GM18511 (cell line): ENCODE measurements around the gene SNRPD3.
A peak's percentile ranks its signal among the peaks of the same experiment; 100 is the strongest.
"Not testable (repeated sequence)": the region's sequence is repeated elsewhere in the genome, so short reads cannot be mapped to it uniquely, and the experiment has no call there.

Experiments used
- ATAC-seq: cut with Tn5 transposase; IDR thresholded peaks from one replicate; pipeline ENCODE4 v1.9.1; 2021; ENCODE audit warnings: mild to moderate bottlenecking, moderate library complexity; ENCODE audit not compliant: unreplicated experiment

SNRPD3 gene

GRCh38 chr22:24530968-24531367 lies 24.8 kb upstream of the SNRPD3 start:
- not testable (repeated sequence) for ATAC-seq

GRCh38 chr22:24532075-24532474 lies 23.7 kb upstream of the SNRPD3 start:
- no peak for ATAC-seq

DNA sequence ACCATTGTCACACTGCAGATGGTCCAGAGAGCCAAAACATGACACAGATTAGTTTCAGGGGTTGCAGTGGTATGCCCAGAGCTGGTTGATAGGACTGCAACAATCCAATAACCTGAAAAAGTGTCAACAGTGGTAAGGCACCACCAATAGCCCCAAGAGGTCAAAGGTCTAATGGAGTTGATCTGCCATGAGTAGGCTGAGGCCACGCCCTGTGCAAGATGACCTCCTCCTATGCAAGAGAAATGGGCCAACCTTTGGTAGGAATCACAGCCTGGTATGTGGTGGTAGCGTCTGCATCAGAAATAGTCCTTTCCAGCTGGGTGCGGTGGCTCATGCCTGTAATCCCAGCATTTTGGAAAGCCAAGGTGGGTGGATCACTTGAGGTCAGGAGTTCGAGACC lies 20.5 kb upstream of the SNRPD3 start:
- no peak for ATAC-seq

DNA sequence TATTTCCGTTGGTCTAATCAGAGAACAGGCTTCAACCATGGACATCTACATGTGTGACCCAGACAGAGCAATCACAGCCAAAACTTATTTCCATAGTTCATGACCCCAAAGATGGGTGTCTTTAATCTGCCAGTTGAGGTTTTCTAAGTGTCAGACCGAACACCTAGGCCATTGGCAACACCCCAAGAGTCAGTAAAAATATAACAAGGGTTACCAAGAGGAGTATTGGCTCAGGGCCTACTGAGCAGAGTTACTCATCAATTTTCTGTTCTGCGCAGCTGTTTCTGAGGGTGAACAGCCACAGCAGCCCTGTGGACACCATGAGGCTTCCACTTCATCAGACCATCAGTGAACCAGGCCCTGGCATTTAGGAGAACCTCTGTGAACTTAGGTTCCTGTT lies 19.7 kb upstream of the SNRPD3 start:
- no peak for ATAC-seq

GRCh38 chr22:24540470-24540869 lies 15.3 kb upstream of the SNRPD3 start:
- ATAC-seq, result no peak

GRCh38 chr22:24541681-24542515 lies 13.9 kb upstream of the SNRPD3 start:
- ATAC-seq, result no peak

- no peak for ATAC-seq
Measured at GRCh38 chr22:24542641-24543040, 13.2 kb upstream of the SNRPD3 start.

DNA sequence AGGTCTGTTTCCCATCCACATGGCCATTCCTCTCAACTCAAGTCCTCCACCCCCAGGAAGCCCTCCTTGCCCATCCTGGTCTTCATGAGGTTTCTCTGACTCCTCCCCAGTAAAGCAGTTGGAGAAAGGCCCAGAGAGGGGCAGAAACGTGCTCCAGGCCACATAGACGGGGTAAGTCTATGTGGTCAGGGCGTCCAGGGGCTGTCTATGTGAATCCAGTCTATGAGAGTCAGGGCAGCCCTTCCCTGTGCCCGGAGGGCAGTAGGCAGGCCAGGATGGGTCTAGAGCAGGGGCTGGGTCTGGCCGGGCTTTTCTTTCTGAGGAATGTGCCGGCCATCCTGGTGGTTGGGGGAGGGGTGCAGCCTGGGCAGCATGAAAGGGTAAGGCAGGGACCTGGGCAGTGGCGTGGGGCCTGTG lies 12.6 kb upstream of the SNRPD3 start:
- ATAC-seq, result no peak

- ATAC-seq, result no peak
Measured at GRCh38 chr22:24543679-24544243, 12.0 kb upstream of the SNRPD3 start.

DNA sequence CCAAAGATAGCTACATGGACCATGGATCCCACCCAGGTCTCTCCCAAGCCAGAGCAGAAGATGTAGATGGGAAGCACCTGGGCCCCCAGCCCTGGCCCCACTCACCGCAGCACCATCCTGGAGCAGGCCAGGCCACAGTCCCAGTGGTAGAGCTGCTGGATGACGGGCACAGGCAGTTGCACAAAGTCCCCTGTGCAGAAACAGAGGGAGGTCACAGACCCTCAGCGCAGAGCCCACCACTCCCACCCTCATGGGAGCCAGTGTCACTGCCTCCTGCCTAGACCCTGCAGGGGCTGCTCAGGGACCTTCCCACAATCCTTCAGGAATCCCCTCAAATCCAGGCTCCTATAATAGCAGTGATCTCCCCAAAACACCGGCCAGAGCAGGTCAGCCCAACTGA lies 7.0 kb upstream of the SNRPD3 start:
- no peak for ATAC-seq

GRCh38 chr22:24550028-24550901 lies 5.5 kb upstream of the SNRPD3 start:
- no peak for ATAC-seq

DNA sequence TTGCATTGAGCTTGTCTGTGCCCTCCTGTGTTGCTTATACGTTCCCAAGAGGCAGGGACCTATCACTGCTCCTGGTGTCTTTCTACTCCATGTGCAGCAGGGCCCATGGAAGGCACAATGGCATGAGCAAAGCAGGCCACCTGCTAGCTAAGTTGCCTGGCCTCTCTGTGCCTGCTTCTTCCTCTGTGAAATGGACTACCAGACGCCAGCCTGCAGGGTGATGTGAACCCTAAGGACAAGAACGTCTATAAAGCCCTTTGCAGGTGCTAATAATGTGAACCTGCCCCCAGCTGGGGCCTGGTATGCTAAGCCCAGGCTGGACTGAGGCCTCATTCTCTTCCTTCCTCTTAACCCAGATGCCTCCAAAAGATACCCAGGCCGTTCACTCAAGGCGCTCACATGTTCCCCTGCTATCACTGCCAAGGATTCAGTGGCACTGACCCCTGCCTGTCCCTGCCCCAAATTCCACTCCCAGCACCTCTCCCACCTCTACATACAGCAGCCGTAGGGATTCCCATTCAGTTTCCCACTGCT lies 4.8 kb upstream of the SNRPD3 start:
- no peak for ATAC-seq

DNA sequence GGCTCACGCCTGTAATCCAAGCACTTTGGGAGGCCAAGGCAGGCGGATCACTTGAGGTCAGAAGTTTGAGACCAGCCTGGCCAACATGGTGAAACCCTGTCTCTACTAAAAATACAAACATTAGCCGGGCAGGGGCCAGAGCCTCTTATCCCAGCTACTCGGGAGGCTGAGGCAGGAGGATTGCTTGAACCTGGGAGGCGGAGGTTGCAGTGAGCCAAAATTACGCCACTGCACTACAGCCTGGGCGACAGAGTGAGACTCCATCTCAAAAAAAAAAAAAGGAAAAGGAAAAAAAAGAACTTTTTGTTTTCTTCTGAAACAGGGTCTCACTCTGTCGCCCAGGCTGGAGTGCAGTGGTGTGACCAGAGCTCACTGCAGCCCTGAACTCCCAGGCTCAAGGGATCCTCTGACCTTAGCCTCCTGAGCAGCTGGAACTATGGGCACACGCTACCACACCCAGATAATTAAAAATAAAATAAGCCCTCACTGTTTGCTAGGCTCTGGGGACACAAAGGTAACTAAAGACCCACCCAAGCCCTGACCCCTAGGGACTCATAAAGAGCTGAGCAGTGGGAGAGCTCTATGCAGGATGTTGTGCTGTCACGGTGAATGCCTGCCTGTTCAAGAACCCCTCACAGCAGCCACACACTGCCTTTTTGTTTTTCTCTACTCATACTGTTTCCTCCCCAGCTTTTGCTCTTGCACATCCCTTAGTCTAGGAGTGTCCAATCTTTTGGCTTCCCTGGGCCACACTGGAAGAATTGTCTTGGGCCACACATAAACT lies 3.1 kb upstream of the SNRPD3 start:
- ATAC-seq, result not testable (repeated sequence)

- no peak for ATAC-seq
Measured at GRCh38 chr22:24553597-24554312, 2.0 kb upstream of the SNRPD3 start.

GRCh38 chr22:24554313-24555164 lies 1.3 kb upstream of the SNRPD3 start, which contains the start of gene GUCD1:
Gene GUCD1, minus strand, starts transcription at chr22:24555138. Its CDS starts 147 bp downstream, at chr22:24554991.
- ATAC-seq, result peak; percentile 26

DNA sequence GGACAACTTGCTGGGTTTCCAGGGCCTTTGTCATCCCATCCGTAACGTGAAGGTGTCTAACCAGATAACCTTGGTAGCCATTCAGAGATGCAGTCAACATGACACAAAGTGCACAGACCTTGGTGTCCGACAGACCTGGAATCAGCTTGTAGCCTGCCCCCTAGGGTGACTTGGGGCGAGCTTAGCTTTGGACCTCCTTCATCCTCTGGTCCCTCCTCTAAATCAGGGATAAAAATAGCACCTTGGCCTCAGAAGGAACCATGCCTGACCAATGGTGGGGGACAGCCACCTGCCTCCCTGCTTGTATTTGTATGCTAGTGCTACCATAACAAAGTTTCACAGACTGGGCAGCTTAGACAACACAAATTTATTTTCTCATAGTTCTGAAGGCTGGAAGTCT lies 3.7 kb downstream of the SNRPD3 start:
- no peak for ATAC-seq

DNA sequence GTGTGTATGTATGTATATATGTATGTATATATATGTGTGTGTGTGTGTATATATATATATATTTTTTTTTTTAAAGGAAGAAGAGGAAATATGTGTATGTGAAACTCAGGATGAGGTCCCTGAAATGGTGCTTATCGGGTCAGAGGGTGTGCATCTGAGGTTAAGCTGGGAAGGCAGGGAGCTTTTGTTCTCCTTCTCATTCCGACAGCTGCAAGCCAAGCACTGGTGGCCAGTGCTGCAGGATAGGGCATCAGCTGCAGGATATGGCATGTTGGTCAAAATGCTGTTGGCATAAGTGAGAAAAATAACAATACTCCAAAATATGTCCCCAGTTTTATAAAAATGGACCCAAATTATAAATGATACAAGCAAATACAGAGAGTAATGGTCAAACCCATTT lies 7.4 kb downstream of the SNRPD3 start:
- no peak for ATAC-seq

DNA sequence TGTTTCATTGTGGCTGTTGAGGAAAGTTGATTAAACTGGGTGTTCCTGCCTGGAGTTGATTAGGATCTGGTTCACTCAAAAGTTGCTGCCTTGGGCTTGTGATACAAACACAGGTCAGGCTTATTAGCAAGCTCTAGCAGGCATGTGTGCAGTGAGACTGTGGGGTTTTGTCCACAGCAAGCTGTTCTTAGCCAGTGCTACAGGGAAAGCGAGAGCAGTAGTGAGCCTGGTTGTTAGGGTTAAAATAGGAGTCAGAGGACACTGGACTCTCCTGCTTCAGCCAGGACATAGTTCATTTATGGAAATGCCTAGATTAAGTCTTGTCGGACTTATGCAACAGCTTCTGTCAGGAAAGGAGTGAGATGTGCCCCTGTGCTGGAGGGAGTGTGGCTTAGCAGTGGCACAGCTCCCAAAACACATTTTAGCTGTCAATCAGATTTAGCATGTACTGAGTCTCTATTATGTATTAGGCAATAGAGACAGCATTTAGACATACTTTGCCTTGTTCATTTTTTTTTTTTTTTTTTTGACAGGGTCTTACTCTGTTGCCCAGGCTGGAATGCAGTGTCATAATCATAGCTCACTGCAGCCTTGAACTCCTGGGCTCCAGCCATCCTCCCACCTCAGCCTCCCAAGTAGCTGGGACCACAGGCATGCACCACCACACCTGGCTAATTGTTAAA lies 8.7 kb downstream of the SNRPD3 start:
- no peak for ATAC-seq
